HEK293 (cell line): ENCODE results near the gene CFAP221.

ENCODE experiments used
- MYNN ChIP-seq: fragments of 450-650 bp; formaldehyde crosslinking; IDR thresholded peaks from 2 replicates; pipeline ENCODE4 v1.5.1; 2016; ENCODE audit warnings: missing biosample characterization, missing genetic modification characterization, borderline replicate concordance
- ZNF433 ChIP-seq: fragments of 450-650 bp; formaldehyde crosslinking; IDR thresholded peaks from 2 replicates; pipeline ENCODE4 v1.5.1; 2016; ENCODE audit warnings: missing biosample characterization, missing genetic modification characterization, low read depth
- TF ChIP-seq, protein P1 (sequence below): fragments of 450-650 bp; formaldehyde crosslinking; IDR thresholded peaks from 2 replicates; pipeline ENCODE4 v1.5.1; 2016; ENCODE audit warnings: missing biosample characterization, missing genetic modification characterization

DNA sequence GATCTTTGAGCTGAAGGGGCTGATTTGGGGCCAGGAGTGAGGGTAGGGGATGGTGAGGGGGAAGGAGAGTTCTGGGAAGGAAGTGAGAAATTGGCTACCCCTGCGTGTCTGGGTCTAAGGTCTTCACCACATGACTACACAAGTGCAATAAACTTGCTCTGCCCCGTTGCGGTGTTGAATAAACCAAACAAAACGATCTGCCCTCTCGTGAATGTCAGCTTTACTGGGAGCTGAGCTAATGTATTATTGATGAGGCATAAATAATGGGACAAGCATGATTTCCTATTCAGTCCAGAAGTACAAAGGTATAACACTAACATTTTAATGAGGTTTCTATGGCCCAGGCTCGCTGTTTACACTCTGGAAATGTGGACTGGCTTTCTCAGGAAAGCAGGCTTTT is 8.0 kb upstream of the CFAP221 start:
- TF ChIP-seq, protein P1, sequence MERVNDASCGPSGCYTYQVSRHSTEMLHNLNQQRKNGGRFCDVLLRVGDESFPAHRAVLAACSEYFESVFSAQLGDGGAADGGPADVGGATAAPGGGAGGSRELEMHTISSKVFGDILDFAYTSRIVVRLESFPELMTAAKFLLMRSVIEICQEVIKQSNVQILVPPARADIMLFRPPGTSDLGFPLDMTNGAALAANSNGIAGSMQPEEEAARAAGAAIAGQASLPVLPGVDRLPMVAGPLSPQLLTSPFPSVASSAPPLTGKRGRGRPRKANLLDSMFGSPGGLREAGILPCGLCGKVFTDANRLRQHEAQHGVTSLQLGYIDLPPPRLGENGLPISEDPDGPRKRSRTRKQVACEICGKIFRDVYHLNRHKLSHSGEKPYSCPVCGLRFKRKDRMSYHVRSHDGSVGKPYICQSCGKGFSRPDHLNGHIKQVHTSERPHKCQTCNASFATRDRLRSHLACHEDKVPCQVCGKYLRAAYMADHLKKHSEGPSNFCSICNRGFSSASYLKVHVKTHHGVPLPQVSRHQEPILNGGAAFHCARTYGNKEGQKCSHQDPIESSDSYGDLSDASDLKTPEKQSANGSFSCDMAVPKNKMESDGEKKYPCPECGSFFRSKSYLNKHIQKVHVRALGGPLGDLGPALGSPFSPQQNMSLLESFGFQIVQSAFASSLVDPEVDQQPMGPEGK = no peak
- TF ChIP-seq MYNN = no peak
- TF ChIP-seq ZNF433 (tag by site-specific recombination) = no peak
